H1 (cell line): ENCODE measurements around the gene ADAMTSL2. TPM values are rescaled to one million over a fixed set of nuclear protein-coding genes. Genes with fewer than 3 reads are reported as not detected.

Experiments used
- CTCF ChIA-PET: fragments of 300-600 bp; sonication (Branson Sonifier 250); formaldehyde crosslinking; loops from one replicate; lab custom pipeline; 2021; ENCODE audit not compliant: partially characterized antibody; lab: Charles Lee
- POLR2A ChIA-PET: fragments of 300-600 bp; sonication (Branson Sonifier 250); formaldehyde crosslinking; loops from one replicate; lab custom pipeline; 2021; ENCODE audit warnings: inconsistent platforms; ENCODE audit not compliant: partially characterized antibody; lab: Charles Lee
- DNase-seq, 2 experiments: peaks; one replicate each; pipeline versions ENCODE4 v3.0.0 to v3.0.0-alpha.2; 2010 to 2022; ENCODE audit warnings: low spot score in 2 of 2, low read depth in 1 of 2, mixed read lengths in 1 of 2
- FAIRE-seq: peaks from 2 replicates; lab custom pipeline; 2011; peaks lifted over from hg19 to GRCh38; lab: Jason Lieb, UNC
- H2AFZ ChIP-seq: 2 replicates; pipeline ENCODE4 v1.8.1; 2012; ENCODE audit warnings: low read length, inconsistent platforms
- H2AK5ac ChIP-seq: 2 replicates; pipeline ENCODE4 v1.6.1; 2013; ENCODE audit warnings: low read depth, low read length
- H2BK120ac ChIP-seq: replicated peaks from 2 replicates; pipeline ENCODE3; 2013; ENCODE audit warnings: low read depth, low read length, inconsistent platforms
- H2BK12ac ChIP-seq: 2 replicates; pipeline ENCODE4 v1.6.1; 2013; ENCODE audit warnings: low read depth, low read length
- H2BK15ac ChIP-seq: 2 replicates; pipeline ENCODE4 v1.6.1; 2013; ENCODE audit warnings: low read length
- H2BK20ac ChIP-seq: 2 replicates; pipeline ENCODE4 v1.6.1; 2013; ENCODE audit warnings: low read length
- H2BK5ac ChIP-seq: 2 replicates; pipeline ENCODE4 v1.6.1; 2013; ENCODE audit warnings: low read depth, low read length
- H3K14ac ChIP-seq: 2 replicates; pipeline ENCODE4 v1.6.1; 2013; ENCODE audit warnings: inconsistent platforms; ENCODE audit not compliant: insufficient read length
- H3K18ac ChIP-seq: 2 replicates; pipeline ENCODE4 v1.6.1; 2013; ENCODE audit warnings: low read length; ENCODE audit errors: extremely low read depth
- H3K23ac ChIP-seq: 2 replicates; pipeline ENCODE4 v1.6.1; 2013; ENCODE audit warnings: inconsistent platforms; ENCODE audit not compliant: insufficient read length
- H3K23me2 ChIP-seq: 2 replicates; pipeline ENCODE4 v1.6.1; 2013; ENCODE audit warnings: low read depth, low read length
- H3K27ac ChIP-seq: 2 replicates; pipeline ENCODE4 v1.6.1; 2011; ENCODE audit warnings: low read depth, low read length, inconsistent platforms
- H3K27me3 ChIP-seq, 4 experiments: replicated peaks in 1 of 4; 1 replicate in 1 of 4; 2 replicates in 3 of 4; pipeline versions ENCODE4 v1.6.1 to v1.8.1; 2011 to 2013; ENCODE audit warnings: low read length in 3 of 4, mild to moderate bottlenecking in 3 of 4, inconsistent platforms in 2 of 4, mixed read lengths in 2 of 4, moderate library complexity in 1 of 4; ENCODE audit not compliant: control insufficient read depth in 3 of 4, insufficient read depth in 3 of 4; ENCODE audit errors: extremely low read depth in 1 of 4
- H3K36me3 ChIP-seq, 4 experiments: 2 replicates each; pipeline versions ENCODE4 v1.6.1 to v1.8.1; 2011 to 2013; ENCODE audit warnings: mild to moderate bottlenecking in 4 of 4, low read length in 3 of 4, moderate library complexity in 2 of 4, control low read depth in 1 of 4, inconsistent platforms in 1 of 4; ENCODE audit not compliant: insufficient read depth in 4 of 4, control insufficient read depth in 2 of 4
- H3K4ac ChIP-seq: replicated peaks from 2 replicates; pipeline ENCODE3; 2013; ENCODE audit warnings: low read length, low read depth, mixed read lengths, inconsistent platforms; ENCODE audit not compliant: insufficient read length
- H3K4me1 ChIP-seq, 4 experiments: replicated peaks in 1 of 4; 1 replicate in 1 of 4; 2 replicates in 3 of 4; pipeline versions ENCODE4 v1.6.1 to v1.8.1; 2011 to 2013; ENCODE audit warnings: low read length in 3 of 4, inconsistent platforms in 2 of 4, mixed read lengths in 1 of 4; ENCODE audit not compliant: insufficient read depth in 4 of 4, control insufficient read depth in 3 of 4
- H3K4me2 ChIP-seq, 2 experiments: 2 replicates each; pipeline versions ENCODE4 v1.6.1 to v1.8.1; 2011 to 2013; ENCODE audit warnings: low read depth in 2 of 2, low read length in 2 of 2, control low read depth in 1 of 2, inconsistent platforms in 1 of 2, mild to moderate bottlenecking in 1 of 2; ENCODE audit not compliant: insufficient read depth in 1 of 2
- H3K4me3 ChIP-seq, 4 experiments: fragments of 200-600, 300-600 bp in 1 of 4; sonication (generic), shearing (Covaris generic), sonication (Bioruptor Twin) in 1 of 4; 2 replicates each; pipeline versions ENCODE4 v1.5.1 to v1.8.1; 2011 to 2016; ENCODE audit warnings: low read length in 4 of 4, low read depth in 3 of 4, control low read depth in 2 of 4, inconsistent platforms in 2 of 4, mild to moderate bottlenecking in 2 of 4, mixed read lengths in 1 of 4, moderate library complexity in 1 of 4; ENCODE audit not compliant: insufficient read depth in 2 of 4; ENCODE audit errors: extremely low read depth in 1 of 4
- H3K56ac ChIP-seq: replicated peaks from 2 replicates; pipeline ENCODE3; 2013; ENCODE audit warnings: low read depth, mild to moderate bottlenecking, mixed read lengths, low read length, inconsistent platforms; ENCODE audit not compliant: insufficient read length
- H3K79me1 ChIP-seq: 2 replicates; pipeline ENCODE4 v1.6.1; 2013; ENCODE audit warnings: low read depth, low read length, control low read depth
- H3K79me2 ChIP-seq, 2 experiments: 2 replicates each; pipeline versions ENCODE4 v1.6.1 to v1.8.1; 2012 to 2013; ENCODE audit warnings: low read length in 2 of 2, mild to moderate bottlenecking in 2 of 2, inconsistent platforms in 1 of 2; ENCODE audit not compliant: insufficient read depth in 2 of 2, control insufficient read depth in 1 of 2
- H3K9ac ChIP-seq, 4 experiments: replicated peaks in 1 of 4; 1 replicate in 1 of 4; 2 replicates in 3 of 4; pipeline versions ENCODE4 v1.6.1 to v1.8.1; 2011 to 2013; ENCODE audit warnings: low read depth in 3 of 4, low read length in 3 of 4, control low read depth in 2 of 4, mild to moderate bottlenecking in 2 of 4, moderate library complexity in 2 of 4, inconsistent platforms in 1 of 4; ENCODE audit errors: extremely low read depth in 1 of 4
- H3K9me3 ChIP-seq, 2 experiments: 2 replicates each; pipeline versions ENCODE4 v1.6.1 to v1.8.1; 2012 to 2013; ENCODE audit warnings: mild to moderate bottlenecking in 2 of 2, moderate library complexity in 2 of 2, control low read depth in 1 of 2, inconsistent platforms in 1 of 2, low read depth in 1 of 2, low read length in 1 of 2, mixed read lengths in 1 of 2; ENCODE audit not compliant: insufficient read depth in 2 of 2
- H4K20me1 ChIP-seq, 2 experiments: replicated peaks in 1 of 2; 2 replicates each; pipeline versions ENCODE3 to v1.8.1; 2011 to 2013; ENCODE audit warnings: inconsistent platforms in 2 of 2, low read length in 2 of 2, mild to moderate bottlenecking in 1 of 2; ENCODE audit not compliant: insufficient read depth in 2 of 2, control insufficient read depth in 1 of 2
- H4K5ac ChIP-seq: 2 replicates; pipeline ENCODE4 v1.6.1; 2013; ENCODE audit warnings: low read length, low read depth, mixed read lengths, inconsistent platforms; ENCODE audit not compliant: insufficient read length
- H4K8ac ChIP-seq: 2 replicates; pipeline ENCODE4 v1.8.0; 2013; ENCODE audit warnings: mild to moderate bottlenecking, moderate library complexity, low read length, inconsistent platforms; ENCODE audit not compliant: insufficient read depth; ENCODE audit errors: extremely low read depth
- H4K91ac ChIP-seq: replicated peaks from 2 replicates; pipeline ENCODE3; 2013; ENCODE audit warnings: low read length, mixed read lengths, inconsistent platforms; ENCODE audit not compliant: insufficient read length
- BCL11A ChIP-seq, 2 experiments: IDR thresholded peaks; one replicate each; pipeline ENCODE4 v1.6.1; 2011; ENCODE audit warnings: low read depth in 2 of 2, low read length in 2 of 2, mild to moderate bottlenecking in 2 of 2
- CBX5 ChIP-seq: fragments of 300-800, 300-1000 bp; sonication (generic); IDR thresholded peaks from 2 replicates; pipeline ENCODE4 v1.7.1; 2016; ENCODE audit warnings: antibody characterized with exemption, low read length, low read depth
- FOSL1 ChIP-seq: IDR thresholded peaks from 2 replicates; pipeline ENCODE4 v1.6.1; 2011; ENCODE audit warnings: mild to moderate bottlenecking, low read depth, low read length, moderate library complexity; ENCODE audit not compliant: insufficient read depth
- HDAC6 ChIP-seq: IDR thresholded peaks from one replicate; pipeline ENCODE4 v1.7.1; 2012; ENCODE audit warnings: low read depth, mild to moderate bottlenecking, inconsistent platforms, low read length, moderate library complexity
- KDM5A ChIP-seq: fragments of 200-600 bp; IDR thresholded peaks from 2 replicates; pipeline ENCODE4 v1.7.1; 2012; ENCODE audit warnings: mild to moderate bottlenecking, low read length, inconsistent platforms, mixed read lengths
- MAFK ChIP-seq: IDR thresholded peaks from 2 replicates; pipeline ENCODE4 v1.6.1; 2012; ENCODE audit warnings: low read depth, mild to moderate bottlenecking, improper control_type of control experiment, low read length
- MAX ChIP-seq: IDR thresholded peaks from 2 replicates; pipeline ENCODE4 v1.6.1; 2012; ENCODE audit warnings: inconsistent platforms
- NANOG ChIP-seq: IDR thresholded peaks from 2 replicates; pipeline ENCODE4 v1.6.1; 2011; ENCODE audit warnings: low read length, low read depth, mild to moderate bottlenecking, inconsistent platforms; ENCODE audit not compliant: insufficient read depth, poor library complexity, severe bottlenecking
- RFX5 ChIP-seq: IDR thresholded peaks from 2 replicates; pipeline ENCODE4 v1.6.1; 2011; ENCODE audit warnings: low read depth, low read length, improper control_type of control experiment, borderline replicate concordance
- TAF1 ChIP-seq: IDR thresholded peaks from 2 replicates; pipeline ENCODE4 v1.6.1; 2011; ENCODE audit warnings: mild to moderate bottlenecking, low read depth, low read length
- WGBS, 2 experiments: shearing (Covaris generic) in 1 of 2; methylation state at CpG; one replicate each; pipeline versions ENCODE4 v1.1.6 to v1.1.7; 2013 to 2015; ENCODE audit warnings: low lambda C conversion rate in 2 of 2, mixed read lengths in 2 of 2, inconsistent platforms in 1 of 2, low coverage in 1 of 2, missing lambda C conversion rate in 1 of 2; ENCODE audit not compliant: insufficient replicate concordance in 2 of 2, insufficient coverage in 1 of 2, insufficient read length in 1 of 2; ENCODE audit errors: extremely low coverage in 1 of 2, missing lambda C conversion rate in 1 of 2; 5-methylcytosine and 5-hydroxymethylcytosine counted together
- polyA plus RNA-seq, 7 experiments: library from polyadenylated mRNA; depleted of rRNA in 3 of 7; stranded (reverse) in 5 of 7; unstranded in 2 of 7; fragments of >200 nt in 5 of 7; fragments of 200-250 nt in 2 of 7; gene quantifications; 1 replicate in 5 of 7; 2 replicates in 1 of 7; 4 replicates in 1 of 7; pipeline versions ENCODE4 v1.2.1 to v1.2.3, GENCODE V29; 2011 to 2013; ENCODE audit warnings: missing spikeins in 2 of 7, mixed read lengths in 2 of 7
- total RNA-seq: library from RNA; stranded (reverse); fragmentation: NEBNext Ultra II Directional; extraction: Animal tissue kit (Norgen Biotek cat#: 25700); gene quantifications from 2 replicates; pipeline ENCODE4 v1.2.1, GENCODE V29; 2021

Gene ADAMTSL2
- total and polyA plus RNA-seq, 2 of the 8 experiments (the other 6 are each of a cell fraction or from before 2014, with no cell fraction given): 0.74 to 0.76 TPM

- Histone ChIP-seq H2BK20ac (no peak overlapping the region), H4K5ac (no peak overlapping the region), H2BK15ac (no peak overlapping the region), H3K9ac (no peak overlapping the region), H3K4me1 (peaks cover 0 to 15% (median 12%) of the 10 kb centered on the region in 4 experiments; a peak in 6 of 7 replicates), H3K56ac (no peak overlapping the region), H3K23ac (no peak overlapping the region), H3K18ac (no peak overlapping the region; the same call in 1 of the 2 replicates), H2AFZ (no peak overlapping the region), H2BK5ac (no peak overlapping the region), H2BK120ac (no peak overlapping the region), H3K27ac (no peak overlapping the region), H3K79me2 (no peaks in the 10 kb centered on the region), H3K9me3 (peaks cover 0 to 3% of the 10 kb centered on the region in 2 experiments; a peak in 1 of 4 replicates), H3K4me3 (no peak overlapping the region), H3K23me2 (peaks cover 9% of the 10 kb centered on the region), H2BK12ac (0 out of 2 replicates have a peak overlapping the region, but pooled peaks have one; percentile 60), H4K8ac (no peak overlapping the region; the same call in 1 of the 2 replicates), H4K91ac (no peak overlapping the region), H3K14ac (no peak overlapping the region), H2AK5ac (no peak overlapping the region), H3K4ac (no peak overlapping the region), H3K79me1 (no peaks in the 10 kb centered on the region), H4K20me1 (peaks cover 0 to 7% of the 10 kb centered on the region in 2 experiments), H3K4me2 (no peak overlapping the region), H3K36me3 (no peaks in the 10 kb centered on the region; a peak in 1 of 8 replicates), H3K27me3 (peaks cover 0 to 2% (median 0%) of the 10 kb centered on the region in 4 experiments; a peak in 2 of 7 replicates)
- ChIA-PET CTCF (interaction anchor here (1.0 to 1.7 kb wide), 5 partner anchors 21 to 220 kb away, joined by 3 to 5 read pairs (median 4); partner anchors contain the start of gene ADAMTSL2), POLR2A (no interaction called here)
- DNase-seq (no peak), FAIRE-seq (no peak)
- WGBS, 2 experiments: 80% methylated on average over 19 of the region's 24 CpGs; no CpG with 5 or more reads in 1 of the 2 experiments
- TF ChIP-seq RFX5 (no peak), BCL11A (IDR thresholded peaks at IDR 0.05; ENCODE audit: low read depth in 2 of 2, low read length in 2 of 2) (no peak), KDM5A (no peak), NANOG (no peak), MAX (no peak), CBX5 (no peak), TAF1 (no peak), FOSL1 (no peak), MAFK (no peak), HDAC6 (no peak)
- TF ChIP-seq, all 59 proteins: peak for 0
Measured at GRCh38 chr9:133507246-133507965, 27.1 kb upstream of the ADAMTSL2 start.
